Activated CD4-positive, alpha-beta T cell treated with anti-CD3 and anti-CD28 coated beads for 36 hours (primary cell): ENCODE data around the gene PYGB. TPM values are rescaled to one million over a fixed set of nuclear protein-coding genes. Genes with fewer than 3 reads are reported as not detected.

Experiments
- ATAC-seq: fragments of 200-7000 bp; cut with Tn5 transposase; one replicate; pipeline ENCODE4 v1.10.0; 2021; ENCODE audit warnings: mild to moderate bottlenecking, moderate library complexity
- CTCF ChIA-PET: fragments of 350-600 bp; sonication (Branson Sonifier 250); formaldehyde crosslinking; loops from one replicate; lab custom pipeline; 2021; ENCODE audit warnings: antibody characterized with exemption; lab: Charles Lee
- POLR2A ChIA-PET: fragments of 350-600 bp; sonication (Branson Sonifier 250); formaldehyde crosslinking; loops from one replicate; lab custom pipeline; 2021; ENCODE audit warnings: antibody characterized with exemption, inconsistent platforms; lab: Charles Lee
- DNase-seq: peaks from one replicate; pipeline ENCODE4 v3.0.0-alpha.2; 2020
- H3K27ac Mint-ChIP-seq: one replicate; pipeline ENCODE4 v1.8.0; 2021; ENCODE audit warnings: mixed read lengths
- H3K27me3 Mint-ChIP-seq: one replicate; pipeline ENCODE4 v1.8.0; 2021; ENCODE audit warnings: mixed read lengths
- H3K36me3 Mint-ChIP-seq: one replicate; pipeline ENCODE4 v1.8.0; 2021; ENCODE audit warnings: low read depth, mixed read lengths
- H3K4me1 Mint-ChIP-seq: one replicate; pipeline ENCODE4 v1.8.0; 2021; ENCODE audit warnings: mixed read lengths
- H3K4me3 Mint-ChIP-seq: one replicate; pipeline ENCODE4 v1.8.0; 2021; ENCODE audit warnings: mild to moderate bottlenecking, moderate library complexity, mixed read lengths
- H3K9me3 Mint-ChIP-seq: one replicate; pipeline ENCODE4 v1.8.0; 2021; ENCODE audit warnings: low read depth, mixed read lengths
- intact Hi-C, 2 experiments: fragments of 100-400 bp; cut with DNase I in 1 of 2; cut with micrococcal nuclease in 1 of 2; formaldehyde crosslinking; loops; one replicate each; pipeline versions ENCODE4 v1.14.2 to v1.15.1; 2022 to 2024; cut with DNase I, micrococcal nuclease
- total RNA-seq, 2 experiments: library from RNA; stranded (reverse); gene quantifications; one replicate each; pipeline ENCODE4 v1.2.3, GENCODE V29; 2021

PYGB gene
- total RNA-seq, 2 experiments from 2014 or later, result 18.0 to 21.1 TPM

DNA sequence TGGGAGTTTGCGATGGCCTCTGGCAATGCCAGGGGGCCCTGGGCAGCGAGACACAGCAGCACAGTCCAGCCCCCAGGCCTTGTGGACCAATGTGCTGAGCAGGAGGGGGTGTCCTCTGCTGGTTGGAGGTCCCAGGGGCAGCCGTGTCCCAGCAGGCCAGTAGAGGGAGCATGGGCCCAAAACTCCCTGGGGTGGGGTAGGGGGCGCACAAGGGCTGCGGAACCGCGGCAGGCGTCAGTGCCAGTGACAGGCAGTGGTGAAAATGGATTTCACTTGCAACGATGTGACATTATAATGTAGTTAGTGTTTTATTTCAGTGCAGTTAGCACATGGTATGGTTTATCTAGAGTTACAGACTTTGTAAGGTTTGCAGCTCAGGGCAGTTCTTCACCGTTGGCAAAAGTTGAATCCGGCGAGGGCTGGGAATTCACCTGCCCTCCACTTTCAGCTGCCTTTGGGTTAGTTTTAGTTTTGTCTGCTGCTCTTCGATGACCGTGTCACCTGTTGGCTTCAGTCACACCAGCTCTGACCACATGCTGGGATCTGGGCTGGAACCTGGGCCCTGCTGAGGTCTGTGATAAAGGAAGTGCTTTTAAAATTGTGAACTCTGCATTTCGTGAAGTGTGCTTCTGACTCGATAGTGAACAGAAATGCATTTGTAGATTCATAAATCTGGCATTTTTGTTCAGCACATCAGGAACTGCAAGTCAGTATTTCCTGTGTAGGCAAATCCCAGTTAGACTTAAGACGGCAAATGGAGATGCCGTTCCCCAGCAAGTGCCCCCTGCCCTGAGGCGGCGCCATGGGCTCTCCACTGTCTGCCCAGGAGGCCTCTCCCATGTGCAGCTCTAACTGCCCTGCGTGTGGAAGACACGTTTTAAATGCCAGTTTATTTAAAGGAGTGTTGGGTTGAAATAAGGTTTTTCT is 46.8 kb downstream of the PYGB start:
- no peaks in the 10 kb centered on the region for H3K4me1 Mint-ChIP-seq
- ATAC-seq, result peak; percentile 91
- POLR2A ChIA-PET, result interaction anchor here (0.6 kb wide), 1 partner anchor 451 kb away, joined by 4 read pairs; no protein-coding TSS in a partner anchor
- intact Hi-C loops, result loop anchor here (1.0 to 2.0 kb wide), 3 partner anchors 96 to 105 kb away; partner anchors contain the start of gene ABHD12 (in 1 of the 2)
- no peak overlapping the region for H3K27ac Mint-ChIP-seq
- H3K9me3 Mint-ChIP-seq, result no peaks in the 10 kb centered on the region
- CTCF ChIA-PET, result interaction anchor here (0.7 to 3.6 kb wide), 8 partner anchors 15 to 172 kb away, joined by 3 to 34 read pairs (median 4); partner anchors contain the start of gene PYGB
- DNase-seq, result peak; percentile 78
- peaks cover 11% of the 10 kb centered on the region for H3K36me3 Mint-ChIP-seq
- no peak overlapping the region for H3K4me3 Mint-ChIP-seq
- no peaks in the 10 kb centered on the region for H3K27me3 Mint-ChIP-seq

GRCh38 chr20:25295386-25296093 is 47.7 kb downstream of the PYGB start:
- intact Hi-C loops, result loop anchor here (1.0 to 2.0 kb wide), 4 partner anchors 73 to 300 kb away; partner anchors contain the start of gene ABHD12 (in 1 of the 2)
- no peak overlapping the region for H3K4me3 Mint-ChIP-seq
- no peaks in the 10 kb centered on the region for H3K4me1 Mint-ChIP-seq
- POLR2A ChIA-PET, result interaction anchor here (0.6 kb wide), 1 partner anchor 450 kb away, joined by 4 read pairs; no protein-coding TSS in a partner anchor
- no peak overlapping the region for H3K27ac Mint-ChIP-seq
- no peaks in the 10 kb centered on the region for H3K27me3 Mint-ChIP-seq
- ATAC-seq (no peak), DNase-seq (no peak)
- H3K36me3 Mint-ChIP-seq, result peaks cover 11% of the 10 kb centered on the region
- CTCF ChIA-PET, result interaction anchor here (0.8 to 3.6 kb wide), 8 partner anchors 15 to 1852 kb away, joined by 3 to 34 read pairs (median 4); partner anchors contain the start of gene PYGB
- H3K9me3 Mint-ChIP-seq, result no peaks in the 10 kb centered on the region

- Mint-ChIP-seq H3K9me3 (no peaks in the 10 kb centered on the region), H3K4me1 (no peaks in the 10 kb centered on the region), H3K27me3 (no peaks in the 10 kb centered on the region), H3K27ac (no peak overlapping the region), H3K4me3 (no peak overlapping the region), H3K36me3 (peaks cover 10% of the 10 kb centered on the region)
- intact Hi-C loops, result loop anchor here in 1 of 2 experiments (1.0 to 2.0 kb wide), 2 partner anchors 74 to 301 kb away; no protein-coding TSS in a partner anchor
- ChIA-PET CTCF (interaction anchor here (0.8 to 3.6 kb wide), 8 partner anchors 14 to 1853 kb away, joined by 3 to 34 read pairs (median 4); partner anchors contain the start of gene PYGB), POLR2A (interaction anchor here (0.5 kb wide), 1 partner anchor 319 kb away, joined by 3 read pairs; no protein-coding TSS in a partner anchor)
- no peak for ATAC-seq
- DNase-seq, result peak; percentile 58
Observed at GRCh38 chr20:25296094-25297093, 48.5 kb downstream of the PYGB start.

DNA sequence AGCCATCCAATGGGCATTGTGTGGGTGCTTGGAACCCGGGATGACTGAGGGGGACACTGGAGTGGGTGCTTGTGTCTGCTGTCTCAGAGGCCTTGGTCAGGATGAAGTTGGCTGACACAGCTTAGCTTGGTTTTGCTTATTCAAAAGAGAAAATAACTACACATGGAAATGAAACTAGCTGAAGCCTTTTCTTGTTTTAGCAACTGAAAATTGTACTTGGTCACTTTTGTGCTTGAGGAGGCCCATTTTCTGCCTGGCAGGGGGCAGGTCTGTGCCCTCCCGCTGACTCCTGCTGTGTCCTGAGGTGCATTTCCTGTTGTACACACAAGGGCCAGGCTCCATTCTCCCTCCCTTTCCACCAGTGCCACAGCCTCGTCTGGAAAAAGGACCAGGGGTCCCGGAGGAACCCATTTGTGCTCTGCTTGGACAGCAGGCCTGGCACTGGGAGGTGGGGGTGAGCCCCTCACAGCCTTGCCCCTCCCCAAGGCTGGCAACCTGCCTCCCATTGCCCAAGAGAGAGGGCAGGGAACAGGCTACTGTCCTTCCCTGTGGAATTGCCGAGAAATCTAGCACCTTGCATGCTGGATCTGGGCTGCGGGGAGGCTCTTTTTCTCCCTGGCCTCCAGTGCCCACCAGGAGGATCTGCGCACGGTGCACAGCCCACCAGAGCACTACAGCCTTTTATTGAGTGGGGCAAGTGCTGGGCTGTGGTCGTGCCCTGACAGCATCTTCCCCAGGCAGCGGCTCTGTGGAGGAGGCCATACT is 49.4 kb downstream of the PYGB start:
- intact Hi-C loops, result loop anchor here in 1 of 2 experiments (2.0 kb wide), 1 partner anchor 75 kb away; no protein-coding TSS in a partner anchor
- ATAC-seq (no peak), DNase-seq (no peak)
- H3K36me3 Mint-ChIP-seq, result peaks cover 7% of the 10 kb centered on the region
- no peaks in the 10 kb centered on the region for H3K27me3 Mint-ChIP-seq
- POLR2A ChIA-PET, result no interaction called here
- CTCF ChIA-PET, result interaction anchor here (1.0 kb wide), 1 partner anchor 101 kb away, joined by 3 read pairs; no protein-coding TSS in a partner anchor
- H3K9me3 Mint-ChIP-seq, result no peaks in the 10 kb centered on the region
- H3K4me1 Mint-ChIP-seq, result no peaks in the 10 kb centered on the region
- no peak overlapping the region for H3K4me3 Mint-ChIP-seq
- H3K27ac Mint-ChIP-seq, result no peak overlapping the region

DNA sequence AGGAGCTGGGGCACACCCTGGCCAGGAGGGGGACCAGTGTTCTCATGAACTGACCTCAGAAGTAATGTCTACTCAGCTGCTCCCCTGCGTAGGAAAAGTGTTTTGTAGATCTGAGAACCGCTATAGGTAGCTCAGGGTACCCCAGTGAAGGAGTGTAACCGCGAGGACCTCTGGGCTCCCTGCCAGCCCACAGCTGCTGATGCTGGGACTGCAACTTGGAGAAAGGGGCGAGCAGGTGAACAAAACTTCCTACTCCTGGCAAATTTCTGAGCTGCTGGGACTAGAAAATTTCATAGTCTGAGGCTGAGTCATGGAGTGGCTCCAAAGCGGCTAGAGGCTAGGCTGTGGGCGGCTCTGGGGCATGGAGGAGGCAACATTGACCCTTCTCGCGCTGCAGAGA is 51.9 kb downstream of the PYGB start:
- CTCF ChIA-PET, result interaction anchor here (1.3 to 2.8 kb wide), 2 partner anchors 98 to 99 kb away, joined by 5 to 8 read pairs; no protein-coding TSS in a partner anchor

DNA sequence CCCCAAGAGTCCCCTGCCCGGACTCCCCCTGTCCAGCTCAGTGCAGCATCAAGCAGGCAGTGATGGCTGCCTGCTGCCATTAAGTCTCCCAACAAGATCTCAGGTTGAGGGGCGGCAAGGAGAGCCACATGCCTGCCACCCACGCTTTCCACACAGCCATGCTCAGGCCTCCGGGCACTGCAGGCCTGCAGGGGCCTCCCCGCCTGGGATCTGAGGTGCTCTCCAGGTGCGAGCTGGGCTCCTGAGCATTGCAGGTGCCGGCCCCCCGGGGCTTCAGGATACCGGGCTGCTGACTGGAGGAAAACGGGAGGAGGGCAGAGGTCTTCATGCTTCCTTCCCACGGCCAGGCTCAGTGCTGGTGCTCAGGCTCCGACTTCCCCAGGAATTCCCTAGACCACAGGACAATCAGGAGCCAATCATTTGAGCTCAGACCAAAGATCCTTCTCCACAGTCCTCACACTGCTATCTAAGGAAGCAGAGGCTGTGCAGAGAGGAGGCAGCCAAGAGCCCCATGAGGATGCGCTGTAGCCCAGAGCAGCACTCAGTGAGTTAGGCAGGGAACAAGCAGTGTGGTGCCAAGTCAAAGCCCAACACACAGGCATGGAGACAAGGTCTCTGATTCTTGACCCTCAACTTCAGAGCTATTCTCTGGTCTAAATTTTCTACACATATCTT is 52.7 kb downstream of the PYGB start:
- POLR2A ChIA-PET, result interaction anchor here (0.6 kb wide), 1 partner anchor 354 kb away, joined by 3 read pairs; no protein-coding TSS in a partner anchor
- DNase-seq, result no peak
- no peaks in the 10 kb centered on the region for H3K27me3 Mint-ChIP-seq
- intact Hi-C loops, result no loop called here
- H3K9me3 Mint-ChIP-seq, result no peaks in the 10 kb centered on the region
- no peak overlapping the region for H3K4me3 Mint-ChIP-seq
- no peak for ATAC-seq
- CTCF ChIA-PET, result interaction anchor here (0.7 to 2.8 kb wide), 3 partner anchors 9 to 99 kb away, joined by 3 to 8 read pairs (median 5); no protein-coding TSS in a partner anchor
- no peaks in the 10 kb centered on the region for H3K4me1 Mint-ChIP-seq
- no peak overlapping the region for H3K27ac Mint-ChIP-seq
- H3K36me3 Mint-ChIP-seq, result peaks cover 7% of the 10 kb centered on the region

More for the DNA sequence above, 51.9 kb downstream of the PYGB start:
- DNase-seq, result no peak
- Mint-ChIP-seq H3K27ac (no peak overlapping the region), H3K4me1 (no peaks in the 10 kb centered on the region), H3K36me3 (peaks cover 7% of the 10 kb centered on the region), H3K9me3 (no peaks in the 10 kb centered on the region), H3K27me3 (no peaks in the 10 kb centered on the region), H3K4me3 (no peak overlapping the region)
- ATAC-seq, result no peak
- POLR2A ChIA-PET, result interaction anchor here (0.5 kb wide), 1 partner anchor 36 kb away, joined by 13 read pairs; no protein-coding TSS in a partner anchor
- intact Hi-C loops, result no loop called here

DNA sequence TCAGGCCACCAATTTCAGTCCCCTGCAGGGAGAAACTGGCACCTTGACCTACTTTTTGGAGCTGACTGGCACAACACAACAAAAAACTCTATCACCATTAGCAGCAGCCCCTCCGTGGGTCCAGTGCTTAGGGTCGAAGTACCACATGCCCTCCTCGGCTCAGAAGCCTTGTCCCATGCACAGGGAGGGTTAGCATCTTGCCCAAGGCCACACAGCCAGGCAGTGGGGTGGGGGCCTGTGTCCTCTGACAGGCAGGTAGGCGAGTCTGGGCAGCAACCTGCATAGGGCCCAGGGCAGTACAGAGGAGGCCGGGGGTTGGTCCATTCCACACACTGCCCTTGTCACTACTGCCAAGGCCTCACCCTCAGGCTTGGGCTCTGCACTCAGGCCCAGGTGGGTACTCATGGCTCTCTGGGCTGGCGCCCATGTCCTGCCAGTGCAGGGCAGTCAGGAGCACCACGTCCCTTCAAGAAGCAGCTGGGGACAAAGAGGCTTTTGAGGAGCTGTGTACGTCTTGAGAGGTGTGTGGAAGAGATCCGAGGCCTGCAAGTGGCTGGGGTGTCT is 53.6 kb downstream of the PYGB start:
- Mint-ChIP-seq H3K4me3 (no peak overlapping the region), H3K4me1 (no peaks in the 10 kb centered on the region), H3K27ac (no peak overlapping the region), H3K27me3 (no peaks in the 10 kb centered on the region), H3K9me3 (no peaks in the 10 kb centered on the region), H3K36me3 (peaks cover 3% of the 10 kb centered on the region)
- POLR2A ChIA-PET, result no interaction called here
- no peak for DNase-seq
- intact Hi-C loops, result no loop called here
- no peak for ATAC-seq
- CTCF ChIA-PET, result no interaction called here

DNA sequence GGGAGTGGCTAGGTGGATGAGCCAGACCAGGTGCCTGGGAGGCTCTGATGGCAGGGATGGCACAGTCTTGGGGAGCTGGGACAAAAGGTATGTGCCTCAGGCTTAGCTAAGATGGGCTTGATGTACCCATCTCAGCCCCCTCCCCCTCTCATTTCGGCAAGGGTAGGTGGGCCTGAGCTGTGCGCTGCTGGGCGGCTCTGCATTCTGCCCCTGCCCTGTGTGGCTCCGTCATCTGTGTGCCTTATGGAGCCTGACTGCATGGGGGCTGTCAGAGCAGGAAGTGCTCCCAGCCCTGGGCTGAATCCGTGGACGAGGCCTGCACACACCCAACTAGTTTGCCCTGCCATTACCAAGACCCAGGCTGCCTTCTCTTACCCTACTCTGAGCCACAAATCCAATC is 54.7 kb downstream of the PYGB start:
- Mint-ChIP-seq H3K27ac (no peak overlapping the region), H3K27me3 (no peaks in the 10 kb centered on the region), H3K4me3 (no peak overlapping the region), H3K4me1 (no peaks in the 10 kb centered on the region), H3K9me3 (no peaks in the 10 kb centered on the region), H3K36me3 (peaks cover 2% of the 10 kb centered on the region)
- intact Hi-C loops, result no loop called here
- DNase-seq, result no peak
- no peak for ATAC-seq
- ChIA-PET POLR2A (no interaction called here), CTCF (interaction anchor here (0.5 to 0.7 kb wide), 2 partner anchors 19 to 20 kb away, joined by 3 read pairs; no protein-coding TSS in a partner anchor)
